Prostate gland (tissue), 2 donors: Measurements from ENCODE around the gene DCLK2.

Experiments
- CTCF ChIP-seq, 4 experiments: fragments of 200-600 bp in 2 of 4; fragments of 450-650 bp in 2 of 4; sonication (generic) in 2 of 4; IDR thresholded peaks; 1 replicate in 3 of 4; 2 replicates in 1 of 4; pipeline ENCODE4 v1.5.1; 2016 to 2019; ENCODE audit warnings: antibody characterized with exemption in 4 of 4, mild to moderate bottlenecking in 2 of 4, moderate library complexity in 2 of 4
- POLR2A ChIP-seq: fragments of 450-650 bp; IDR thresholded peaks from one replicate; pipeline ENCODE4 v1.6.1; 2016; ENCODE audit warnings: antibody characterized with exemption, mild to moderate bottlenecking
- POLR2AphosphoS5 ChIP-seq: sonication (generic); formaldehyde crosslinking; IDR thresholded peaks from one replicate; pipeline ENCODE4 v1.6.1; 2017; ENCODE audit warnings: antibody characterized with exemption

GRCh38 chr4:150167054-150167453 is 88.8 kb downstream of the DCLK2 start:
- TF ChIP-seq POLR2A (no peak), CTCF (IDR thresholded peaks at IDR 0.05) (no peak), POLR2AphosphoS5 (no peak)
